ENCODE results near the gene ZNF618. TPM values are rescaled to one million over a fixed set of nuclear protein-coding genes. Genes with fewer than 3 reads are reported as not detected.

Gene ZNF618
- total RNA-seq, 1 donor from 2014 or later, result 7.4 TPM

DNA sequence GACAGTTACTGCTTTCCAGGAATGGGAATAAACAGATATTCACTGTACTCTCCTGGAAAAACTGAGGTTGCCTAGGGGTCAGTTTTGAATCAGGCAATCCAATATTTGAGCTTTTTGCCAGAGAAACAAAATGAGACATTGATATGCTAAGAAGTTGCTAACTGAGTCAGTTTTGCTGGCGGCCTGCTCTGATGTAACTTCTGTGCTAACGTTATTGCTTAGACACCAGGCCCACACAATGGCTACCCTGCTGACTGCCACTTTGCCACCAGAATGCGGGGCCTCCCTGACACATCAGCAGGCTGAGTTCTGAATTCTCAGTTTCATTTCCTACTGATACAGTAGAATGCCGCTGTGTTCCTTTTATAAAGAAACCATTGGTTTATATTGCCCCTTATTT is 18.2 kb upstream of the ZNF618 start:
- Histone ChIP-seq H3K4me1 (no peaks in the 10 kb centered on the region), H3K36me3 (no peaks in the 10 kb centered on the region), H3K27ac (no peak overlapping the region), H3K9me3 (no peaks in the 10 kb centered on the region), H3K4me3 (no peak overlapping the region), H3K27me3 (no peaks in the 10 kb centered on the region)
- TF ChIP-seq POLR2A (IDR thresholded peaks at IDR 0.05) (no peak), POLR2AphosphoS5 (IDR thresholded peaks at IDR 0.05; ENCODE audit: insufficient read depth in 1 of 2, low read depth in 1 of 2) (no peak), CTCF (IDR thresholded peaks at IDR 0.05) (no peak)
- no peak for DNase-seq (ENCODE audit: extremely low spot score in 2 of 2)
- intact Hi-C loops (cut with DNase I), result no loop called here

- no peak for DNase-seq (ENCODE audit: extremely low spot score in 2 of 2)
- Histone ChIP-seq H3K4me3 (no peak overlapping the region), H3K27ac (no peak overlapping the region), H3K27me3 (no peaks in the 10 kb centered on the region), H3K36me3 (no peaks in the 10 kb centered on the region), H3K4me1 (no peaks in the 10 kb centered on the region), H3K9me3 (no peaks in the 10 kb centered on the region)
- TF ChIP-seq POLR2A (IDR thresholded peaks at IDR 0.05), result no peak
- TF ChIP-seq POLR2AphosphoS5 (IDR thresholded peaks at IDR 0.05; ENCODE audit: insufficient read depth in 1 of 2, low read depth in 1 of 2), result no peak
- TF ChIP-seq CTCF (IDR thresholded peaks at IDR 0.05), result no peak
- intact Hi-C loops (cut with DNase I), result no loop called here
Measured at GRCh38 chr9:113858282-113858681, 17.8 kb upstream of the ZNF618 start.

GRCh38 chr9:113863345-113863744 is 12.8 kb upstream of the ZNF618 start:
- Histone ChIP-seq H3K36me3 (no peaks in the 10 kb centered on the region), H3K4me3 (no peak overlapping the region), H3K27ac (no peak overlapping the region), H3K27me3 (no peaks in the 10 kb centered on the region), H3K4me1 (no peaks in the 10 kb centered on the region), H3K9me3 (no peaks in the 10 kb centered on the region)
- TF ChIP-seq POLR2A (IDR thresholded peaks at IDR 0.05), result no peak
- no peak for TF ChIP-seq POLR2AphosphoS5 (IDR thresholded peaks at IDR 0.05; ENCODE audit: insufficient read depth in 1 of 2, low read depth in 1 of 2)
- TF ChIP-seq CTCF (IDR thresholded peaks at IDR 0.05), result no peak
- no peak for DNase-seq (ENCODE audit: extremely low spot score in 2 of 2)
- intact Hi-C loops (cut with DNase I), result no loop called here

DNA sequence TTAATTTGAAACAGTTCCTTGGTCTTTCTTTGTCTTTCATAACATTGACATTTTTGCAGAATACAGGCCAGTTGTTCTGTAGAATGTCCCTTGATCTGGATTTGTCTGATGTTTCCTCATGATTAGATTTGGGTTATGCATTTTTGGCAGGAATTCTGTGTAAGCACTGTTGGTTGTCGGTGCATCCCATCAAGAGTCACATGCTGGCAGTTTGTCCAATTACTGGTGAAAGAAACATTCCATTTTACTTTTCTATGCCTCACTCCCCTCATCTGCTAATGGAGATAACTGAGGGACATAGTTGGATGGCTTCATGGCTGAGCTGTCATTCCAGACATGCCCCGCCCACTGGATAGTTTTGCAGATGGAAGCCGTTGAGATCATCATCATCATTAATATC is 7.6 kb upstream of the ZNF618 start:
- no peak for DNase-seq (ENCODE audit: extremely low spot score in 2 of 2)
- Histone ChIP-seq H3K27ac (no peak overlapping the region), H3K27me3 (no peaks in the 10 kb centered on the region), H3K4me1 (no peaks in the 10 kb centered on the region), H3K36me3 (no peaks in the 10 kb centered on the region), H3K9me3 (no peaks in the 10 kb centered on the region), H3K4me3 (no peak overlapping the region)
- TF ChIP-seq CTCF (IDR thresholded peaks at IDR 0.05) (no peak), POLR2AphosphoS5 (IDR thresholded peaks at IDR 0.05; ENCODE audit: insufficient read depth in 1 of 2, low read depth in 1 of 2) (no peak)
- intact Hi-C loops (cut with DNase I), result no loop called here

GRCh38 chr9:113872485-113873143 is 3.5 kb upstream of the ZNF618 start:
- intact Hi-C loops (cut with DNase I), result loop anchor here (10.0 kb wide), 1 partner anchor 122 kb away; no protein-coding TSS in a partner anchor
- no peak overlapping the region for H3K27ac ChIP-seq
- no peaks in the 10 kb centered on the region for H3K36me3 ChIP-seq
- H3K4me1 ChIP-seq, result peaks cover 8% of the 10 kb centered on the region
- H3K27me3 ChIP-seq, result no peaks in the 10 kb centered on the region
- no peak overlapping the region for H3K4me3 ChIP-seq
- DNase-seq (ENCODE audit: extremely low spot score in 2 of 2), result no peak
- no peaks in the 10 kb centered on the region for H3K9me3 ChIP-seq
- no peak for TF ChIP-seq POLR2A (IDR thresholded peaks at IDR 0.05)
- TF ChIP-seq POLR2AphosphoS5 (IDR thresholded peaks at IDR 0.05; ENCODE audit: insufficient read depth in 1 of 2, low read depth in 1 of 2), result no peak
- no peak for TF ChIP-seq CTCF (IDR thresholded peaks at IDR 0.05)

All from vagina (tissue), 2 donors.